ENCODE results near the gene GDI2. TPM values are rescaled to one million over a fixed set of nuclear protein-coding genes. Genes with fewer than 3 reads are reported as not detected.
"Not testable (repeated sequence)": the region's sequence is repeated elsewhere in the genome, so short reads cannot be mapped to it uniquely, and the experiment has no call there.

GDI2 gene
- total and polyA plus RNA-seq, 7 donors = 178 to 238 (median 203) TPM

- TF ChIP-seq POLR2AphosphoS5 (IDR thresholded peaks at IDR 0.05) (no peak), CTCF (IDR thresholded peaks at IDR 0.05) (no peak), EP300 (IDR thresholded peaks at IDR 0.05) (no peak), POLR2A (IDR thresholded peaks at IDR 0.05) (no peak)
- WGBS, 2 donors = 34 to 48% methylated on average over 4 of the region's 4 CpGs
- H3K4me1 ChIP-seq = no peaks in the 10 kb centered on the region
- H3K36me3 ChIP-seq = no peaks in the 10 kb centered on the region
- no peak for DNase-seq
- H3K27ac ChIP-seq = no peak overlapping the region
- no peaks in the 10 kb centered on the region for H3K27me3 ChIP-seq
- intact Hi-C loops (cut with DNase I) = no loop called here
- H3K4me3 ChIP-seq = no peak overlapping the region
- H3K9me3 ChIP-seq = no peaks in the 10 kb centered on the region
These were observed 30.6 kb upstream of the GDI2 start for GRCh38 chr10:5843686-5844344.

GRCh38 chr10:5841965-5842364, 28.7 kb upstream of the GDI2 start:
- 94 to 97% methylated on average over 14 of the region's 14 CpGs for WGBS, 2 donors
- Histone ChIP-seq H3K4me3 (no peak overlapping the region), H3K9me3 (no peaks in the 10 kb centered on the region), H3K27ac (no peak overlapping the region), H3K27me3 (no peaks in the 10 kb centered on the region), H3K4me1 (no peaks in the 10 kb centered on the region), H3K36me3 (no peaks in the 10 kb centered on the region)
- intact Hi-C loops (cut with DNase I) = no loop called here
- TF ChIP-seq POLR2A (IDR thresholded peaks at IDR 0.05) (no peak), EP300 (IDR thresholded peaks at IDR 0.05) (no peak), POLR2AphosphoS5 (IDR thresholded peaks at IDR 0.05) (no peak), CTCF (IDR thresholded peaks at IDR 0.05) (no peak)
- DNase-seq = no peak

GRCh38 chr10:5840314-5841307, 27.4 kb upstream of the GDI2 start:
- H3K36me3 ChIP-seq = no peaks in the 10 kb centered on the region
- intact Hi-C loops (cut with DNase I) = no loop called here
- H3K4me3 ChIP-seq = no peak overlapping the region
- peak overlapping the region in 3 of 4 donors; percentile 14 to 47 (median 31) for H3K27ac ChIP-seq
- H3K9me3 ChIP-seq = no peaks in the 10 kb centered on the region
- H3K27me3 ChIP-seq = no peaks in the 10 kb centered on the region
- TF ChIP-seq POLR2A (IDR thresholded peaks at IDR 0.05) (no peak), EP300 (IDR thresholded peaks at IDR 0.05) (no peak), POLR2AphosphoS5 (IDR thresholded peaks at IDR 0.05) (no peak), CTCF (IDR thresholded peaks at IDR 0.05) (no peak)
- no peak for DNase-seq
- H3K4me1 ChIP-seq = no peaks in the 10 kb centered on the region
- WGBS, 2 donors = 48 to 78% methylated on average over 40 of the region's 40 CpGs

GRCh38 chr10:5836181-5836580, 22.9 kb upstream of the GDI2 start:
- H3K4me1 ChIP-seq; H3K36me3 ChIP-seq; DNase-seq; H3K27me3 ChIP-seq; intact Hi-C loops (cut with DNase I); H3K4me3 ChIP-seq; H3K9me3 ChIP-seq; H3K27ac ChIP-seq: not testable (repeated sequence)
- WGBS, 2 donors = 97 to 98% methylated on average over 2 of the region's 2 CpGs

- no peaks in the 10 kb centered on the region for H3K9me3 ChIP-seq
- no peaks in the 10 kb centered on the region for H3K4me1 ChIP-seq
- no peak overlapping the region for H3K4me3 ChIP-seq
- WGBS, 2 donors = 95 to 96% methylated on average over 15 of the region's 15 CpGs
- intact Hi-C loops (cut with DNase I) = no loop called here
- no peaks in the 10 kb centered on the region for H3K36me3 ChIP-seq
- TF ChIP-seq POLR2A (IDR thresholded peaks at IDR 0.05) = no peak
- no peak for TF ChIP-seq POLR2AphosphoS5 (IDR thresholded peaks at IDR 0.05)
- H3K27ac ChIP-seq = no peak overlapping the region
- no peaks in the 10 kb centered on the region for H3K27me3 ChIP-seq
- no peak for DNase-seq
These were observed 22.3 kb upstream of the GDI2 start for GRCh38 chr10:5835446-5836095.
